HEK293 (cell line): ENCODE results near the gene KCTD2.

Experiments used
- BCL11B ChIP-seq: fragments of 450-650 bp; formaldehyde crosslinking; IDR thresholded peaks from 2 replicates; pipeline ENCODE4 v1.5.1; 2016; ENCODE audit warnings: low read depth, missing biosample characterization, missing genetic modification characterization
- KLF8 ChIP-seq: fragments of 450-650 bp; formaldehyde crosslinking; IDR thresholded peaks from 2 replicates; pipeline ENCODE4 v1.5.1; 2016; ENCODE audit warnings: missing biosample characterization, missing genetic modification characterization
- ZNF202 ChIP-seq: fragments of 450-650 bp; formaldehyde crosslinking; IDR thresholded peaks from 2 replicates; pipeline ENCODE4 v1.5.1; 2016; ENCODE audit warnings: missing biosample characterization, missing genetic modification characterization, borderline replicate concordance
- ZNF266 ChIP-seq: fragments of 450-650 bp; formaldehyde crosslinking; IDR thresholded peaks from 2 replicates; pipeline ENCODE4 v1.5.1; 2016; ENCODE audit warnings: missing biosample characterization, missing genetic modification characterization, low read depth
- ZNF350 ChIP-seq: fragments of 450-650 bp; formaldehyde crosslinking; IDR thresholded peaks from 2 replicates; pipeline ENCODE4 v1.5.0; 2017; ENCODE audit warnings: missing biosample characterization, mild to moderate bottlenecking, missing genetic modification characterization
- ZNF37A ChIP-seq: fragments of 450-650 bp; IDR thresholded peaks from 2 replicates; pipeline ENCODE4 v1.5.1; 2018; ENCODE audit warnings: missing biosample characterization, missing genetic modification characterization
- ZNF404 ChIP-seq: fragments of 450-650 bp; formaldehyde crosslinking; IDR thresholded peaks from 2 replicates; pipeline ENCODE4 v1.5.1; 2017; ENCODE audit warnings: missing biosample characterization, missing genetic modification characterization
- ZNF426 ChIP-seq: fragments of 450-650 bp; formaldehyde crosslinking; IDR thresholded peaks from 2 replicates; pipeline ENCODE4 v1.5.1; 2017; ENCODE audit warnings: missing biosample characterization, missing genetic modification characterization, mild to moderate bottlenecking, inconsistent platforms, moderate library complexity
- ZNF558 ChIP-seq: fragments of 450-650 bp; formaldehyde crosslinking; IDR thresholded peaks from 2 replicates; pipeline ENCODE4 v1.5.1; 2016; ENCODE audit warnings: missing biosample characterization, missing genetic modification characterization
- ZNF596 ChIP-seq: fragments of 450-650 bp; IDR thresholded peaks from 2 replicates; pipeline ENCODE4 v1.5.0; 2018; ENCODE audit warnings: missing biosample characterization, mild to moderate bottlenecking, missing genetic modification characterization, moderate library complexity
- ZNF664 ChIP-seq: fragments of 450-650 bp; formaldehyde crosslinking; IDR thresholded peaks from 2 replicates; pipeline ENCODE4 v1.5.1; 2016; ENCODE audit warnings: missing biosample characterization, missing genetic modification characterization
- ZNF747 ChIP-seq: fragments of 450-650 bp; formaldehyde crosslinking; IDR thresholded peaks from 2 replicates; pipeline ENCODE4 v1.5.1; 2016; ENCODE audit warnings: missing biosample characterization, missing genetic modification characterization
- ZNF777 ChIP-seq: fragments of 450-650 bp; formaldehyde crosslinking; IDR thresholded peaks from 2 replicates; pipeline ENCODE4 v1.5.1; 2017; ENCODE audit warnings: missing biosample characterization, missing genetic modification characterization, borderline replicate concordance
- ZNF837 ChIP-seq: fragments of 450-650 bp; formaldehyde crosslinking; IDR thresholded peaks from 2 replicates; pipeline ENCODE4 v1.5.1; 2016; ENCODE audit warnings: missing biosample characterization, missing genetic modification characterization
- ZNF843 ChIP-seq: fragments of 450-650 bp; formaldehyde crosslinking; IDR thresholded peaks from 2 replicates; pipeline ENCODE4 v1.5.1; 2016; ENCODE audit warnings: missing biosample characterization, missing genetic modification characterization
- ZSCAN16 ChIP-seq: fragments of 450-650 bp; formaldehyde crosslinking; IDR thresholded peaks from 2 replicates; pipeline ENCODE4 v1.5.1; 2016; ENCODE audit warnings: missing biosample characterization, missing genetic modification characterization
- TF ChIP-seq, protein P1 (sequence below): fragments of 450-650 bp; formaldehyde crosslinking; IDR thresholded peaks from 2 replicates; pipeline ENCODE4 v1.5.1; 2017; ENCODE audit warnings: missing biosample characterization, missing genetic modification characterization
- TF ChIP-seq, protein P2 (sequence below): fragments of 450-650 bp; formaldehyde crosslinking; IDR thresholded peaks from 2 replicates; pipeline ENCODE4 v1.5.1; 2017; ENCODE audit warnings: missing biosample characterization, missing genetic modification characterization
- TF ChIP-seq, protein P3 (sequence below): fragments of 450-650 bp; formaldehyde crosslinking; IDR thresholded peaks from 2 replicates; pipeline ENCODE4 v1.5.1; 2016; ENCODE audit warnings: missing biosample characterization, missing genetic modification characterization
- TF ChIP-seq, protein P4 (sequence below): fragments of 450-650 bp; formaldehyde crosslinking; IDR thresholded peaks from 2 replicates; pipeline ENCODE4 v1.5.1; 2017; ENCODE audit warnings: missing biosample characterization, mild to moderate bottlenecking, missing genetic modification characterization, moderate library complexity
- TF ChIP-seq, protein P5 (sequence below): fragments of 450-650 bp; formaldehyde crosslinking; conservative IDR thresholded peaks from 2 replicates; pipeline ENCODE4 v1.5.1; 2016; ENCODE audit warnings: low read depth, missing biosample characterization, missing genetic modification characterization
- TF ChIP-seq, protein P6 (sequence below): fragments of 450-650 bp; formaldehyde crosslinking; IDR thresholded peaks from 2 replicates; pipeline ENCODE4 v1.5.1; 2016; ENCODE audit warnings: missing biosample characterization, missing genetic modification characterization
- TF ChIP-seq, protein P7 (sequence below): fragments of 450-650 bp; formaldehyde crosslinking; IDR thresholded peaks from 2 replicates; pipeline ENCODE4 v1.5.1; 2016; ENCODE audit warnings: missing biosample characterization, missing genetic modification characterization

The KCTD2 gene

DNA sequence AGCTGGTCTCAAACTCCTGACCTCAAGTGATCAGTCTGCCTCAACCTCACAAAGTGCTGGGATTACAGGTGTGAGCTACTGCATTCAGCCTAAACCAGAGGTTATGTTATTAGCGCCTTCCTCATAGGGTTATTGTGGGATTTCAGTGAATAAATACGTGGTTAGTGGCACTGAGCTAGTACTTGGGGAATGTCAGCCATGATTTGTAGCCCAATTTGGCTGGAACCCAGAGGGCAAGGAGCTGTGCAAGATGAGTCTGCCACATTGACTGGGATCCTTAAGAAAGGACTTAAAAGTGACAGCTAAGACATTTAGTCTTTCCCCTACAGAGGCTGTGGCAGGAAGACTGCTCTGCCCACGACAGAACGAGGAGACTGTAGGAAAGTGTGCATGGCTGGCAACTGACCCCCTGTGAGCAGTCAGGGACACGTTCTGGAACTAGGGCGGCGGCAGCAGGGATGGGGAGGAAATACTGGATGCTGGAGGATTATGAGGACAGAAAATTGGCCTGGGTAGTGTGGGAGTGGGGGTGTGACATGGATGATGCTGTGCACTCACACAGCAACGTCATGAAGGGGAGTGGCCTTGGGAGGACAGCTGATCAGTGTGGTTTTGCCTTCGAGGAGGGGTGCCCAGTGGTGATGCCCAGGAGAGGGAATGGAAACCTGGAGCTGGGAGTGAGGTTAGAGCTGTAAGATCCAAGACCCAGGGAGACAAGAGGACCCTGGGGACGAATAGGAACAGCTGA is 14.9 kb upstream of the KCTD2 start (continued):
- TF ChIP-seq, protein P1, sequence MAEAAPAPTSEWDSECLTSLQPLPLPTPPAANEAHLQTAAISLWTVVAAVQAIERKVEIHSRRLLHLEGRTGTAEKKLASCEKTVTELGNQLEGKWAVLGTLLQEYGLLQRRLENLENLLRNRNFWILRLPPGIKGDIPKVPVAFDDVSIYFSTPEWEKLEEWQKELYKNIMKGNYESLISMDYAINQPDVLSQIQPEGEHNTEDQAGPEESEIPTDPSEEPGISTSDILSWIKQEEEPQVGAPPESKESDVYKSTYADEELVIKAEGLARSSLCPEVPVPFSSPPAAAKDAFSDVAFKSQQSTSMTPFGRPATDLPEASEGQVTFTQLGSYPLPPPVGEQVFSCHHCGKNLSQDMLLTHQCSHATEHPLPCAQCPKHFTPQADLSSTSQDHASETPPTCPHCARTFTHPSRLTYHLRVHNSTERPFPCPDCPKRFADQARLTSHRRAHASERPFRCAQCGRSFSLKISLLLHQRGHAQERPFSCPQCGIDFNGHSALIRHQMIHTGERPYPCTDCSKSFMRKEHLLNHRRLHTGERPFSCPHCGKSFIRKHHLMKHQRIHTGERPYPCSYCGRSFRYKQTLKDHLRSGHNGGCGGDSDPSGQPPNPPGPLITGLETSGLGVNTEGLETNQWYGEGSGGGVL (tag by site-specific recombination): peak; percentile 74
- TF ChIP-seq ZNF37A (tag by site-specific recombination): no peak
- TF ChIP-seq, protein P2, sequence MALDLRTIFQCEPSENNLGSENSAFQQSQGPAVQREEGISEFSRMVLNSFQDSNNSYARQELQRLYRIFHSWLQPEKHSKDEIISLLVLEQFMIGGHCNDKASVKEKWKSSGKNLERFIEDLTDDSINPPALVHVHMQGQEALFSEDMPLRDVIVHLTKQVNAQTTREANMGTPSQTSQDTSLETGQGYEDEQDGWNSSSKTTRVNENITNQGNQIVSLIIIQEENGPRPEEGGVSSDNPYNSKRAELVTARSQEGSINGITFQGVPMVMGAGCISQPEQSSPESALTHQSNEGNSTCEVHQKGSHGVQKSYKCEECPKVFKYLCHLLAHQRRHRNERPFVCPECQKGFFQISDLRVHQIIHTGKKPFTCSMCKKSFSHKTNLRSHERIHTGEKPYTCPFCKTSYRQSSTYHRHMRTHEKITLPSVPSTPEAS: no peak
- TF ChIP-seq ZSCAN16: no peak
- no peak for TF ChIP-seq BCL11B (tag by site-specific recombination)
- TF ChIP-seq ZNF266 (tag by site-specific recombination): no peak
- TF ChIP-seq, protein P3, sequence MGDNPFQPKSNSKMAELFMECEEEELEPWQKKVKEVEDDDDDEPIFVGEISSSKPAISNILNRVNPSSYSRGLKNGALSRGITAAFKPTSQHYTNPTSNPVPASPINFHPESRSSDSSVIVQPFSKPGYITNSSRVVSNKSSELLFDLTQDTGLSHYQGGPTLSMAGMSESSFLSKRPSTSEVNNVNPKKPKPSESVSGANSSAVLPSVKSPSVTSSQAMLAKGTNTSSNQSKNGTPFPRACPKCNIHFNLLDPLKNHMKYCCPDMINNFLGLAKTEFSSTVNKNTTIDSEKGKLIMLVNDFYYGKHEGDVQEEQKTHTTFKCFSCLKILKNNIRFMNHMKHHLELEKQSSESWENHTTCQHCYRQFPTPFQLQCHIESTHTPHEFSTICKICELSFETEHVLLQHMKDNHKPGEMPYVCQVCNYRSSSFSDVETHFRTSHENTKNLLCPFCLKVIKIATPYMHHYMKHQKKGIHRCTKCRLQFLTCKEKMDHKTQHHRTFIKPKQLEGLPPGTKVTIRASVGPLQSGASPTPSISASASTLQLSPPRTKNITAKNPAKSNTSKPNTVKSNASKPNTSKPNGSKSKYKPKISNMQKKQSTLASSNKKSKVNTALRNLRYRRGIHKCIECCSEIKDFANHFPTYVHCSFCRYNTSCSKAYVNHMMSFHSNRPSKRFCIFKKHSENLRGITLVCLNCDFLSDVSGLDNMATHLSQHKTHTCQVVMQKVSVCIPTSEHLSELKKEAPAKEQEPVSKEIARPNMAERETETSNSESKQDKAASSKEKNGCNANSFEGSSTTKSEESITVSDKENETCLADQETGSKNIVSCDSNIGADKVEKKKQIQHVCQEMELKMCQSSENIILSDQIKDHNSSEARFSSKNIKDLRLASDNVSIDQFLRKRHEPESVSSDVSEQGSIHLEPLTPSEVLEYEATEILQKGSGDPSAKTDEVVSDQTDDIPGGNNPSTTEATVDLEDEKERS (tag by site-specific recombination): no peak
- TF ChIP-seq, protein P4, sequence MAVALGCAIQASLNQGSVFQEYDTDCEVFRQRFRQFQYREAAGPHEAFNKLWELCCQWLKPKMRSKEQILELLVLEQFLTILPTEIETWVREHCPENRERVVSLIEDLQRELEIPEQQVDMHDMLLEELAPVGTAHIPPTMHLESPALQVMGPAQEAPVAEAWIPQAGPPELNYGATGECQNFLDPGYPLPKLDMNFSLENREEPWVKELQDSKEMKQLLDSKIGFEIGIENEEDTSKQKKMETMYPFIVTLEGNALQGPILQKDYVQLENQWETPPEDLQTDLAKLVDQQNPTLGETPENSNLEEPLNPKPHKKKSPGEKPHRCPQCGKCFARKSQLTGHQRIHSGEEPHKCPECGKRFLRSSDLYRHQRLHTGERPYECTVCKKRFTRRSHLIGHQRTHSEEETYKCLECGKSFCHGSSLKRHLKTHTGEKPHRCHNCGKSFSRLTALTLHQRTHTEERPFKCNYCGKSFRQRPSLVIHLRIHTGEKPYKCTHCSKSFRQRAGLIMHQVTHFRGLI: no peak
- no peak for TF ChIP-seq ZNF426
- no peak for TF ChIP-seq ZNF558
- TF ChIP-seq ZNF404 (tag by site-specific recombination): no peak
- TF ChIP-seq ZNF843 (tag by site-specific recombination): no peak
- no peak for TF ChIP-seq ZNF837 (tag by site-specific recombination)
- TF ChIP-seq, protein P5, sequence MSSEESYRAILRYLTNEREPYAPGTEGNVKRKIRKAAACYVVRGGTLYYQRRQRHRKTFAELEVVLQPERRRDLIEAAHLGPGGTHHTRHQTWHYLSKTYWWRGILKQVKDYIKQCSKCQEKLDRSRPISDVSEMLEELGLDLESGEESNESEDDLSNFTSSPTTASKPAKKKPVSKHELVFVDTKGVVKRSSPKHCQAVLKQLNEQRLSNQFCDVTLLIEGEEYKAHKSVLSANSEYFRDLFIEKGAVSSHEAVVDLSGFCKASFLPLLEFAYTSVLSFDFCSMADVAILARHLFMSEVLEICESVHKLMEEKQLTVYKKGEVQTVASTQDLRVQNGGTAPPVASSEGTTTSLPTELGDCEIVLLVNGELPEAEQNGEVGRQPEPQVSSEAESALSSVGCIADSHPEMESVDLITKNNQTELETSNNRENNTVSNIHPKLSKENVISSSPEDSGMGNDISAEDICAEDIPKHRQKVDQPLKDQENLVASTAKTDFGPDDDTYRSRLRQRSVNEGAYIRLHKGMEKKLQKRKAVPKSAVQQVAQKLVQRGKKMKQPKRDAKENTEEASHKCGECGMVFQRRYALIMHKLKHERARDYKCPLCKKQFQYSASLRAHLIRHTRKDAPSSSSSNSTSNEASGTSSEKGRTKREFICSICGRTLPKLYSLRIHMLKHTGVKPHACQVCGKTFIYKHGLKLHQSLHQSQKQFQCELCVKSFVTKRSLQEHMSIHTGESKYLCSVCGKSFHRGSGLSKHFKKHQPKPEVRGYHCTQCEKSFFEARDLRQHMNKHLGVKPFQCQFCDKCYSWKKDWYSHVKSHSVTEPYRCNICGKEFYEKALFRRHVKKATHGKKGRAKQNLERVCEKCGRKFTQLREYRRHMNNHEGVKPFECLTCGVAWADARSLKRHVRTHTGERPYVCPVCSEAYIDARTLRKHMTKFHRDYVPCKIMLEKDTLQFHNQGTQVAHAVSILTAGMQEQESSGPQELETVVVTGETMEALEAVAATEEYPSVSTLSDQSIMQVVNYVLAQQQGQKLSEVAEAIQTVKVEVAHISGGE (tag by site-specific recombination): no peak
- TF ChIP-seq, protein P6, sequence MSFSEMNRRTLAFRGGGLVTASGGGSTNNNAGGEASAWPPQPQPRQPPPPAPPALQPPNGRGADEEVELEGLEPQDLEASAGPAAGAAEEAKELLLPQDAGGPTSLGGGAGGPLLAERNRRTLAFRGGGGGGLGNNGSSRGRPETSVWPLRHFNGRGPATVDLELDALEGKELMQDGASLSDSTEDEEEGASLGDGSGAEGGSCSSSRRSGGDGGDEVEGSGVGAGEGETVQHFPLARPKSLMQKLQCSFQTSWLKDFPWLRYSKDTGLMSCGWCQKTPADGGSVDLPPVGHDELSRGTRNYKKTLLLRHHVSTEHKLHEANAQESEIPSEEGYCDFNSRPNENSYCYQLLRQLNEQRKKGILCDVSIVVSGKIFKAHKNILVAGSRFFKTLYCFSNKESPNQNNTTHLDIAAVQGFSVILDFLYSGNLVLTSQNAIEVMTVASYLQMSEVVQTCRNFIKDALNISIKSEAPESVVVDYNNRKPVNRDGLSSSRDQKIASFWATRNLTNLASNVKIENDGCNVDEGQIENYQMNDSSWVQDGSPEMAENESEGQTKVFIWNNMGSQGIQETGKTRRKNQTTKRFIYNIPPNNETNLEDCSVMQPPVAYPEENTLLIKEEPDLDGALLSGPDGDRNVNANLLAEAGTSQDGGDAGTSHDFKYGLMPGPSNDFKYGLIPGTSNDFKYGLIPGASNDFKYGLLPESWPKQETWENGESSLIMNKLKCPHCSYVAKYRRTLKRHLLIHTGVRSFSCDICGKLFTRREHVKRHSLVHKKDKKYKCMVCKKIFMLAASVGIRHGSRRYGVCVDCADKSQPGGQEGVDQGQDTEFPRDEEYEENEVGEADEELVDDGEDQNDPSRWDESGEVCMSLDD (tag by site-specific recombination): peak; percentile 45; the same call in 1 of the 2 replicates
- TF ChIP-seq KLF8 (tag by site-specific recombination): peak; percentile 59
- TF ChIP-seq, protein P7, sequence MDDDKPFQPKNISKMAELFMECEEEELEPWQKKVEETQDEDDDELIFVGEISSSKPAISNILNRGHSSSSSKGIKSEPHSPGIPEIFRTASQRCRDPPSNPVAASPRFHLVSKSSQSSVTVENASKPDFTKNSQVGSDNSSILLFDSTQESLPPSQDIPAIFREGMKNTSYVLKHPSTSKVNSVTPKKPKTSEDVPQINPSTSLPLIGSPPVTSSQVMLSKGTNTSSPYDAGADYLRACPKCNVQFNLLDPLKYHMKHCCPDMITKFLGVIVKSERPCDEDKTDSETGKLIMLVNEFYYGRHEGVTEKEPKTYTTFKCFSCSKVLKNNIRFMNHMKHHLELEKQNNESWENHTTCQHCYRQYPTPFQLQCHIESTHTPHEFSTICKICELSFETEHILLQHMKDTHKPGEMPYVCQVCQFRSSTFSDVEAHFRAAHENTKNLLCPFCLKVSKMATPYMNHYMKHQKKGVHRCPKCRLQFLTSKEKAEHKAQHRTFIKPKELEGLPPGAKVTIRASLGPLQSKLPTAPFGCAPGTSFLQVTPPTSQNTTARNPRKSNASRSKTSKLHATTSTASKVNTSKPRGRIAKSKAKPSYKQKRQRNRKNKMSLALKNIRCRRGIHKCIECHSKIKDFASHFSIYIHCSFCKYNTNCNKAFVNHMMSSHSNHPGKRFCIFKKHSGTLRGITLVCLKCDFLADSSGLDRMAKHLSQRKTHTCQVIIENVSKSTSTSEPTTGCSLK (tag by site-specific recombination): no peak
- TF ChIP-seq ZNF777 (tag by site-specific recombination): no peak; the same call in 1 of the 2 replicates
- no peak for TF ChIP-seq ZNF747
- no peak for TF ChIP-seq ZNF350
- no peak for TF ChIP-seq ZNF202 (tag by site-specific recombination)
- peak; percentile 88 for TF ChIP-seq ZNF664 (tag by site-specific recombination)
- no peak for TF ChIP-seq ZNF596
